ENCODE data around the gene UNC5B.

UNC5B gene

DNA sequence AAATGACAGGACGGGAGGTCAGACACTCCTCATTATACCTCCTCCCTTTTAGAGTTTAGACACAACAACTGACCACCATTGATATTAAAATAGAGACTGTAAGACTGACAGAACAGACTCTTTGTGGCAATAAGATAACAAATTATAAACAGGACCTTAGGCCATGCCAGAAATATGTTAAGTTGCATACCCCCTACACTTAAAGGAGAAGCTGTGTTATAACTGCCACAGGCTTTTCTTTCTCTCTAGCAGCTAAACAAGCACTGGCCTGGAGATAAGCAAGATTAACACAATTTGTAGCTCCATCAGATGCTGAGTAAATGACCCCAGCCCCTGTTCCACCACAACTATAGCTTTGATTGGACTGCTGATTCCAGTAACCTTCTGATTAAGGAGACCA, 10.5 kb upstream of the UNC5B start:
- no peak for ATAC-seq (replicated peaks)
- H3K36me3 Mint-ChIP-seq, result no peaks in the 10 kb centered on the region
- H3K4me1 Mint-ChIP-seq, result no peaks in the 10 kb centered on the region
- H3K9me3 Mint-ChIP-seq, result peaks cover 17 to 18% of the 10 kb centered on the region in 2 donors
- H3K27me3 Mint-ChIP-seq, result peaks cover 26 to 28% of the 10 kb centered on the region in 2 donors
- no peak overlapping the region for H3K27ac Mint-ChIP-seq
- H3K4me3 Mint-ChIP-seq, result no peak overlapping the region
- no peak for DNase-seq

DNA sequence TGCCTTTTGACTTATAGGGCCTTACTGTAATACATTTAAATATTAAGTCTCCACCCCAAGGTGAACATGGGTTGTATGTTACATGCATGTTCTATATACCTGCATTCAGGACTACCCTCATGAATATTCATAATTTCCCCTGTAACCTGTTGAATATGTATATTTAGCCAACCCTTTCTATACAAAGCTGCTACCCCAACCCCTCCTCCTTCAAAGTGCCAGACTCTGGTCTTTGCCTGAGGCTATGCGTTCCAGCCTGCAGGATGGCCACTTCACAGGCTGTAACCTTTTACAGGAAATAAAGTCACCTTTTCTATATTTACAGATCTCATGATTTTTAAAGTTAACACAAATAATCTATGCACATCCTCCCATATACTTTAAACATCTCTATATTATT, 10.1 kb upstream of the UNC5B start:
- no peak for ATAC-seq (replicated peaks)
- peaks cover 13 to 16% of the 10 kb centered on the region in 2 donors for H3K9me3 Mint-ChIP-seq
- DNase-seq, result no peak
- H3K4me3 Mint-ChIP-seq, result no peak overlapping the region
- H3K27me3 Mint-ChIP-seq, result peaks cover 31 to 32% of the 10 kb centered on the region in 2 donors
- H3K27ac Mint-ChIP-seq, result no peak overlapping the region
- H3K4me1 Mint-ChIP-seq, result no peaks in the 10 kb centered on the region
- no peaks in the 10 kb centered on the region for H3K36me3 Mint-ChIP-seq

DNA sequence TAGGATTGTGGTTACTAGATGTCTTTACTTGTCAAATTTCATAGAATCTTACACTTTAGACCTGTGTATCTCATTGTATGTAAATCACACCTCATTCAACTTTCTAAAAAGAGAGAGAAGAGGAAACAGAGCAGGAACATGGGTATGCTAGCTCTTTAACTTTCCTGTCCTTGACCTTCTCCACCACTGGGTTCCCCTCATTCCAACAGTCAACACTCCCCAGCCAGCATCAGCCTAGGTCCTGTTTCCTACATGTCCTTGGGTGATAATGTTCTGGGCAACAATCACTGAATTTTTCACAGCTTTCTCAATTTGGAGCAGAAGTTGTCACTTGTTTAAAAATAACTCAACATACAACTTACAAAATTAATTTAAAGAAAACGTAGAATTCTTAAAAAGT, 9.2 kb upstream of the UNC5B start:
- ATAC-seq (replicated peaks) (no peak), DNase-seq (no peak)
- peaks cover 8 to 9% of the 10 kb centered on the region in 2 donors for H3K9me3 Mint-ChIP-seq
- H3K4me3 Mint-ChIP-seq, result no peak overlapping the region
- no peaks in the 10 kb centered on the region for H3K4me1 Mint-ChIP-seq
- no peaks in the 10 kb centered on the region for H3K36me3 Mint-ChIP-seq
- no peak overlapping the region for H3K27ac Mint-ChIP-seq
- peaks cover 39 to 40% of the 10 kb centered on the region in 2 donors for H3K27me3 Mint-ChIP-seq

DNA sequence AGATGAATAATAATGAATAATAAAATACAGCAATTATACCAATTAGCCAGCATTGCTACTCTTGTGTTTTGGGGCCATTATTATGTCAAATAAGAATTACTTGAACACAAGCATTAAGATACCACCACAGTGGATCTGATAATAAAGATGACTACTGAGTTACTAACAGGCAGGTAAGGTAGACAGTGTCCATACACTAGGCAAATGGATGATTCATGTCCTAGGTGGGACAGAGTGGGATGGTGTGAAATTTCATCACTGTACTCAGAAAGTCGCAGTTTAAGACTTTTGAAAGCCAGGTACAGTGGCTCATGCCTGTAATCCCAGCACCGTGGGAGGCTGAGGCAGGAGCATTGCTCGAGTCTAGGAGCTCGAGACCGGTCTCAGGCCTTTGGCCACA, 8.7 kb upstream of the UNC5B start:
- Mint-ChIP-seq H3K4me3 (no peak overlapping the region), H3K4me1 (no peaks in the 10 kb centered on the region), H3K9me3 (peaks cover 2 to 4% of the 10 kb centered on the region in 2 donors), H3K27ac (no peak overlapping the region), H3K36me3 (no peaks in the 10 kb centered on the region), H3K27me3 (peaks cover 41 to 44% of the 10 kb centered on the region in 2 donors)
- ATAC-seq (replicated peaks), result no peak
- no peak for DNase-seq

DNA sequence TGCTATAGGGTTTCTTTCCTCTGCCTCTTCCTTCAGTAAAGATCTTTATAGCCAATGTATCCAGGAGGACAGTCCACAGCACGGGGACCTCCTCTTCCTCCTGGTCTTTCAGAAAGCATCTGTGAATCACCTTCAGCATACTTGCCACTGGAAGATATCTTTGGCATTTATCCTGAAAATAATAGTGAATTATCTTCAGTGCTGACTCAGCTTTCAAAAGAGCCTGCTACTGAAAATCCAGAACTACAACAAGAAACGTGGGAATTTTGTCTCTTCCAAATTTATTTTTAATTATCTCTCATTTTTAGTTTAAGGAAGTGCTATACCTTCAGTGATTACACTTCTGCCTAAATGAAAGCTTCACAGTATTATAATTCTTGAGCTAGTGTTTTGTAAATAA, 7.6 kb upstream of the UNC5B start:
- Mint-ChIP-seq H3K27ac (no peak overlapping the region), H3K4me1 (no peaks in the 10 kb centered on the region), H3K36me3 (no peaks in the 10 kb centered on the region), H3K4me3 (no peak overlapping the region), H3K9me3 (no peaks in the 10 kb centered on the region), H3K27me3 (peaks cover 47 to 53% of the 10 kb centered on the region in 2 donors)
- no peak for DNase-seq
- ATAC-seq (replicated peaks), result no peak

DNA sequence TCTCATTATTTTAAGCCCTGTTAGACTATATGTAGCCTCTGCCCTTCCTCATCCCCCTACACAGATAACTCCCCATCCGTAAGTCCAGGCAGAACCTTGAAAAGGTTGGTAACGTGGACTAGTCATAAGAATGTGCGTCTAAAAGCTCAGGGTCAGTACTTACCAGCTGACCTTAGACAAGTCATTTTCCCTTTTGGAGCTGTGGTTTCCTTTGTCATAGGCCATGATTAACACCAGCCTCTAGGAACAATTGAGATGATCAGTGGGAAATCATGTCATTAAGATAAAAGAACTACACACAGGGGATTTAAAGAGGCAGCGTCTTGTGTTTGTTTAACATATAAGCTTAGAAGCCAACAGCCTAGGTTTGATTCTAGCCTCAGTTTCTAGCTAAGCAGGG, 6.9 kb upstream of the UNC5B start:
- no peak overlapping the region for H3K27ac Mint-ChIP-seq
- H3K36me3 Mint-ChIP-seq, result no peaks in the 10 kb centered on the region
- no peak for DNase-seq
- no peaks in the 10 kb centered on the region for H3K9me3 Mint-ChIP-seq
- ATAC-seq (replicated peaks), result no peak
- no peaks in the 10 kb centered on the region for H3K4me1 Mint-ChIP-seq
- H3K27me3 Mint-ChIP-seq, result peaks cover 51 to 60% of the 10 kb centered on the region in 2 donors
- H3K4me3 Mint-ChIP-seq, result no peak overlapping the region

DNA sequence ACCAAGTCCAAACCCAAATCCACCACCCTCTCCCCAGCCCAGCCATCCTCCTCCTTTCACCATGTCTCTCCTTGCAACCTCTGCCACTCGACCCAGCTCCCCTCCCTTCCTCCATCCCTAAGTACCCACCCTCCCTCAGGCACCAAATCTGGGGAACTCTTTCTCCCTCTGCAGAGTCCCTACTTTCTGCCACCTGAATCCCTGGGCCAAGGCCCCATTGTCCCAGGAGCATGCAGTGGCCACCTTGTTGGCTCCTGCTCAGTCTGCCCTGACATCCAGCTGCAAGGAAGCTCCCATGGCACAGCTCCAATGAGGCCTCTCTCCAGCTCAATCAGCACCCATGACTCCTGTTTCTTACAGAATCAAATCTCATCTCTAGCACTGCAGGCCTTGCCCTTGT, 5.5 kb upstream of the UNC5B start:
- ATAC-seq (replicated peaks), result no peak
- Mint-ChIP-seq H3K9me3 (no peaks in the 10 kb centered on the region), H3K27me3 (peaks cover 64 to 74% of the 10 kb centered on the region in 2 donors)

DNA sequence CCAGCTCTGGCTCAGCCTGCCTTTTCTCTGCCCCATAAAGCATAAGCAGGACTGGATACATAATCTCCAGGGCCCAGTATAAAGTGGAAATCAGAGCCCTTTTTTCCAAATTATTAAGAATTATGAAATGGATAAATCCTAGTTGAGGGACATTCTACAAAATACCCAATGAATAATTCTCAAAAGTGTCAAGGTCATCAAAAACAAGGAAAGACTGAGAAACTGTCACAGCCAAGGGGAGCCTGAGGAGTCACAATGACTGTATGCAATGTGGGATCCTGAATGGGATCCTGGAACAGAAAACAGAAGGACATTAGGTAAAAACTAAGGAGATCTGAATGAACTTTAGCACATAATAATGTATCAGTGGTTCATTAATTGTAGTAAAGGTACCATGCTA, 4.8 kb upstream of the UNC5B start:
- ATAC-seq (replicated peaks) (no peak), DNase-seq (no peak)
- Mint-ChIP-seq H3K9me3 (no peaks in the 10 kb centered on the region), H3K27me3 (peaks cover 65 to 77% of the 10 kb centered on the region in 2 donors), H3K36me3 (no peaks in the 10 kb centered on the region), H3K4me3 (no peak overlapping the region), H3K27ac (no peak overlapping the region), H3K4me1 (peaks cover 0 to 6% of the 10 kb centered on the region in 2 donors)

More for the DNA sequence above, 5.5 kb upstream of the UNC5B start:
- Mint-ChIP-seq H3K27ac (no peak overlapping the region), H3K36me3 (no peaks in the 10 kb centered on the region), H3K4me1 (peaks cover 0 to 5% of the 10 kb centered on the region in 2 donors), H3K4me3 (no peak overlapping the region)
- no peak for DNase-seq

DNA sequence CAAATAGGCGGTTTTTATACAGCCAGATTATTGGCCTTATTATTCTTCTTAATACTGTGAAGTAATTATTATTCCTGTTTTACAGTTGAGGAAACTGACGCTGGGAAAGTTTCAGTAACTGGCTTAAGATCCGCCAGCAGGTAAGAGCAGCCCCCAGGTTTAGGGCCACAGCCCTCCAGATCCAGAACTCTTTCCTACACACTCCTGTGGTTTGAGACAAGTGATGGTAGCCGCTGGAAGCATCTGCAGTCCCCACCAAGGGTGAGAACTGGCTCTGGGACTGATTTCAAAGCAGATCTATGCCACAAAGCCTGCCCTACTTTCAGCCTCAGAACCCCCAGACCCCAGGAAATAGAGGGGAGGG, 3.0 kb upstream of the UNC5B start:
- peaks cover 72 to 88% of the 10 kb centered on the region in 2 donors for H3K27me3 Mint-ChIP-seq
- no peak overlapping the region for H3K4me3 Mint-ChIP-seq
- ATAC-seq (replicated peaks) (no peak), DNase-seq (no peak)
- H3K36me3 Mint-ChIP-seq, result no peaks in the 10 kb centered on the region
- no peak overlapping the region for H3K27ac Mint-ChIP-seq
- H3K4me1 Mint-ChIP-seq, result peaks cover 2 to 18% of the 10 kb centered on the region in 2 donors
- no peaks in the 10 kb centered on the region for H3K9me3 Mint-ChIP-seq

DNA sequence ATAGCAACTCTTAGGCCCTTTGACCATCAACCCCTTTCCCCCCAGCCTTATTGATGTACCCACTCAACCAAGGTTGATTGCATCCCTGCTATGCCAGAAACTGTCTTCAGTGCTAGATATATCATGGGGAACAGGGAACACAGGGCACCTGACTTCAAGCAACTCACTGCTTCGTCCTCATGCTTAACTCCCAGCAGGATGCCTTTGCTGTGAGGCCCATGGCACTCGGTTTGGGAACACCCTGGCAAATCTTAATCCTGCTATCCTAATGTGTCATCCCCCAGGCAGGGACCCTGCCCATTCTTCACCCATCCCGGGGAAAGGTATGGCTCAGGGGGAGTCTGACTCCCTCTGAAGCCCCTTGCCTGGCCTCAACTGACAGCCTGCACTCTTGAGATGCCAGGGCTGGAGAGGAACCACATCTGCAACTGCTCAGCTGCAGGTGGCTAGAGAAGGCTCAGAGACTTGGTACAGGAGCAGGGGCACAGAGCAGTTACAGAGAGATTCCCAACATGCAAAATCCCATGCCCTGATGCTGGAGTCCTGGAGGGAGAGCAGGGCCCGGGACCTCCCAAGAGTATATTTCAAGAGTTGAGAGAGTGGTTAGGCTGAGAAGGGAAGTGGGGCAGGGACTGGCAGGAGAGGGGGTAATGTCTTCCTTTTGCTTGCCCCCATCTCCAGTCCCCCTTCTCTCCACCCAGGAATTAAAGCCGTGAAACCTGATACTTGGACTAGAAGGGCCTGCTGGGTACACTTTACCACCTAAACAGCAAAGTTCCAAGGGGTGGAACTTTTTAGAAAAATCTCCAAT, 2.4 kb upstream of the UNC5B start:
- no peak for DNase-seq
- H3K27me3 Mint-ChIP-seq, result peaks cover 71 to 88% of the 10 kb centered on the region in 2 donors
- H3K27ac Mint-ChIP-seq, result no peak overlapping the region
- no peak for ATAC-seq (replicated peaks)
- H3K36me3 Mint-ChIP-seq, result no peaks in the 10 kb centered on the region
- H3K4me1 Mint-ChIP-seq, result peaks cover 2 to 18% of the 10 kb centered on the region in 2 donors
- no peak overlapping the region for H3K4me3 Mint-ChIP-seq
- H3K9me3 Mint-ChIP-seq, result no peaks in the 10 kb centered on the region

DNA sequence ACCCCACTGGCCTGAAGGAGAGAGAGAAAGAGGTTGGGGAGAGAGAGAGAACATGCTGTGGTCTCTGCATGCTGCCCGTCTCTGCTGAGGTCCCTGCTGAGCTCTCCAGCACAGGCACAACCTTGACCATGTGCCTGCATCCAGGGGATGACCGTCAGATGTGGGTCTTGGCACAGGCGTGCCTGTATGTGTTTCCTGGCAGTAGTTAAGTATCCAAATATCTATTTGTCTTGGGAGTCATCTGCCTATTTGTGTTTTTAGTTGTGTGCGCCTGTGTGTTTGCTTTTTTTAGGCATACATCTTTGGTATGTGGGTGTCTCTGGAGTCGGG, 1.9 kb upstream of the UNC5B start:
- Mint-ChIP-seq H3K4me1 (peaks cover 2 to 18% of the 10 kb centered on the region in 2 donors), H3K27ac (no peak overlapping the region), H3K36me3 (no peaks in the 10 kb centered on the region), H3K9me3 (no peaks in the 10 kb centered on the region), H3K4me3 (no peak overlapping the region), H3K27me3 (peaks cover 70 to 91% of the 10 kb centered on the region in 2 donors)
- no peak for DNase-seq
- ATAC-seq (replicated peaks), result no peak

DNA sequence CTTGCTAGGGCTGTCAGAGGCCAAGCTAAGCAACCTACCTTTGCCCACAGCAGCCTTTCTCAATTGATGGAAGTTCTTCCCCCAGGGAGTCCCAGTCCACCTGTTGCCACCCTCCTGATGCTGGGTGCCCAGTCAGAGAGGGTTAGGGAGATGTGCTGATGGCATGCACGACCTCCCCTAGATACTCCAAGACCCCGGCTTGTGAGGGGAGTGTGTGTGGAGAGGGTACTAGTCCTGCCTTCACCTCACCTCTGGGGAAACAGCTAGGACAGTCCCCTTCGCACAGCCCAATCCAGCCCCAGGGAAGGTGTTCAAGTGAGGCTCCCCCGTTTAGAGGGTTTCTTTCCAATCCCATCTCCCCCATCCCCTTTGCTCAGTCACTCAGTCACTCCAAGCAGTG, 1.3 kb upstream of the UNC5B start:
- no peaks in the 10 kb centered on the region for H3K9me3 Mint-ChIP-seq
- no peak overlapping the region for H3K4me3 Mint-ChIP-seq
- H3K27me3 Mint-ChIP-seq, result peaks cover 72 to 91% of the 10 kb centered on the region in 2 donors
- ATAC-seq (replicated peaks) (no peak), DNase-seq (no peak)
- H3K36me3 Mint-ChIP-seq, result no peaks in the 10 kb centered on the region
- H3K27ac Mint-ChIP-seq, result no peak overlapping the region
- H3K4me1 Mint-ChIP-seq, result peaks cover 2 to 18% of the 10 kb centered on the region in 2 donors

DNA sequence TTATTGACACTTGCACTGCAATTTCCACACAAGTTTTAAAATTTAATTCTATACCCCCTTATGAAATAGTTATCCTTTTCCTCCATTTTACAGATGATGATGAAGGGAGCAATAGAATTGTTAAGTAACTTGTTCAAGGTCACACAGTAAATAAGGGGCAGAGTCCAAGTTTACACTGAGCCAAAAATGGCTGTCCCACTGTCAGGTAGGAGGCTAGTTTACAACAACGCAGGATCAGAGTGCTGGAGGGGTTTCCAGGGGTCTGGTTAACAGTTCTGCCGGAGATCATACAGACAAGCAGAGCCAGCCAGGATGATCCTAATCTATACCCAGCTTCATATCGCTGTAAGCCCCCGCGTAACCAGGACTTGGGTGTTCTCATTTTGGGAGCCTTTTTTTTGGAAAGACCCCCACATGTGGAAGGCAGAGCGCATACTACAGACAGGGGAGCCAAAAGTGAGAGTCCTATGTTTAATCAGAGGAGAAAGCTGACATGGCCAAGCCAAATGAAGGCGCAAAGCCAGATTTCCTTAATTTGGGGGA, 524 bp upstream of the UNC5B start:
- H3K27me3 Mint-ChIP-seq, result peaks cover 72 to 91% of the 10 kb centered on the region in 2 donors
- H3K27ac Mint-ChIP-seq, result no peak overlapping the region
- DNase-seq (no peak), ATAC-seq (replicated peaks) (no peak)
- peaks cover 5 to 22% of the 10 kb centered on the region in 2 donors for H3K4me1 Mint-ChIP-seq
- H3K36me3 Mint-ChIP-seq, result no peaks in the 10 kb centered on the region
- peak overlapping the region; percentile 22 to 72 for H3K4me3 Mint-ChIP-seq
- no peaks in the 10 kb centered on the region for H3K9me3 Mint-ChIP-seq

DNA sequence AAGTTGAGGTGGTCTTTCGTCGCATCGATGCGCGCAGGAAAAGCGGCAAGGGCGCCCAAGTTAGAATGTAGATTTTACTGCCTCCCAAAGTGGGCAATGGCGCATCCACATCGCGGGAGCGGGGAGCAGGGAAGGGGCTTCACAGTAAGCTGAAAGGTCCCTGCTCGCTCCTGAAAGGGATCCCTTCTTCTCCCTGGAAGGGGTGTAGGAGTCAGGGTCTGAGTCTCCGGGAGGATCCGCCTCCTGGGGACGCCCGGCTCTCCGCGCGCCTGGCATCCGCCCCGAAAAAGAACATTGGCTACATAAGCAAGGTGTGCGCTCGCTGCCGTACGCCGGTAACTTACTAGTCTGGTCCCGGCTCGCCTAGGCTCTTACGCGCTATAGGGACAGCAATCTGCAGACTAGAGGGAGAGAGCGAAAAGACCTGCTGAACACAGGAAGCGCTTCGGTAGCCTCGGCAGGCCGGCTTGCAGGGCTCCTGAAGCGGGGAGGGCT, 804 bp downstream of the UNC5B start:
- Mint-ChIP-seq H3K27me3 (peaks cover 65 to 88% of the 10 kb centered on the region in 2 donors), H3K27ac (no peak overlapping the region), H3K36me3 (no peaks in the 10 kb centered on the region), H3K9me3 (no peaks in the 10 kb centered on the region), H3K4me1 (peaks cover 11 to 34% of the 10 kb centered on the region in 2 donors), H3K4me3 (peak overlapping the region; percentile 44 to 72)
- no peak for DNase-seq
- no peak for ATAC-seq (replicated peaks)

DNA sequence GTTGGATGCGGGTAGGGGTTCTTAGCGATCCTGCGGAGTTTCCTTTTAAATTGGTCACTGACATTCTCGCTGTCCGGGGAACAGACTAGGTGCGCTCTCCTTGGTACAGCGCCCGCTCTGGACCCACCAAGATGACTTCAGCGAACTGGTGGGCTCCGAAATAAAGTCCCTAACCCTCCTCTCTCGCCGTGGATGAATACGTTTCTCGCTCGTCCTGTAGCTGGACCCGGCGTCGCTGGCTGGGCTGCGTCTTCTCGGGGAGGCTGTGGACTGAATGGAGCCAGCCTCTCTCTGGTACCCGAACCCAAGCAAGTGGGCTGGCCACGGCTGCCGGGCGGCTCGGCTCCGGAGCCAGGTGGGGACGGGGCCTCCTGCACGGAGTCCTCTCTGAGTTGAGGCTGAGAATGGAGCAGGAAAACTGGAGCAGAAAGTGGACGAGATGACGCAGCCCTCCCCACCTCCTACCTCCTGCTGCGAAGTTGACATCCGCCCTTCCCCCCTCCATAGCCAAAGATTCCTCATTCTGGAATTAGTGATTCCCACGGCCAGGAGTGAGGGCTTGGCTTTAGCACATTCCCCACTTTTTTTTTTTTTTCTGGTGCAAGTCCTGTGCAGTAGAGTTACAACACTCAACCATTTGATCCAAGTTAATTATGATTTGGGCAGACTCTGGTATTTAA, 1.5 kb downstream of the UNC5B start:
- H3K4me3 Mint-ChIP-seq, result no peak overlapping the region
- DNase-seq, result no peak

More for the DNA sequence above, 1.5 kb downstream of the UNC5B start:
- no peaks in the 10 kb centered on the region for H3K9me3 Mint-ChIP-seq
- no peak for ATAC-seq (replicated peaks)
- H3K27ac Mint-ChIP-seq, result no peak overlapping the region
- peaks cover 64 to 91% of the 10 kb centered on the region in 2 donors for H3K27me3 Mint-ChIP-seq
- H3K4me1 Mint-ChIP-seq, result peaks cover 11 to 36% of the 10 kb centered on the region in 2 donors
- H3K36me3 Mint-ChIP-seq, result no peaks in the 10 kb centered on the region
